Fibroblast of the conjunctiva (primary cell): ENCODE results near the gene DKC1.

Experiments
- DNase-seq: peaks from one replicate; pipeline ENCODE4 v3.0.0-alpha.2; 2010; ENCODE audit warnings: low read depth

Gene DKC1

DNA sequence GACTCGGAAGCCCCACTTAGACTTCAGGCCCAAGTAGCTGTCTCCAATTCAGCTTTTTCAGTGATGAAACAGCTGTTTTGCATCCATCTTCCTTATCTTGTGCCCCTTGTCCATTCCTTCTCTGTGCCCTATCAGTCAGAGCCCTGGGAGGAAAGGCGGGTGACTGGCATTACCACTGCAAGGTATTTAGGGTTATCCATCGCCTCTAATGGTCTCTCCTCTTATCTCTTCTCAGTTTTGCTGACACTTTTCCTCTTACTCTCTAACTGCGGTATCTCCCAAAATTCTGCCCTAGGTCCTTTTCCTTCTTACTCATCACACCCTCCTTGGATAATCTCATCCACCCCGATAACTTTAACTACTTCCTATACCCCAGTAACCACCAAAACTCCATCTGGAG is 25.5 kb upstream of the DKC1 start:
- no peak for DNase-seq

GRCh38 chrX:154738011-154738738 is 24.5 kb upstream of the DKC1 start:
- peak; percentile 65 for DNase-seq

DNA sequence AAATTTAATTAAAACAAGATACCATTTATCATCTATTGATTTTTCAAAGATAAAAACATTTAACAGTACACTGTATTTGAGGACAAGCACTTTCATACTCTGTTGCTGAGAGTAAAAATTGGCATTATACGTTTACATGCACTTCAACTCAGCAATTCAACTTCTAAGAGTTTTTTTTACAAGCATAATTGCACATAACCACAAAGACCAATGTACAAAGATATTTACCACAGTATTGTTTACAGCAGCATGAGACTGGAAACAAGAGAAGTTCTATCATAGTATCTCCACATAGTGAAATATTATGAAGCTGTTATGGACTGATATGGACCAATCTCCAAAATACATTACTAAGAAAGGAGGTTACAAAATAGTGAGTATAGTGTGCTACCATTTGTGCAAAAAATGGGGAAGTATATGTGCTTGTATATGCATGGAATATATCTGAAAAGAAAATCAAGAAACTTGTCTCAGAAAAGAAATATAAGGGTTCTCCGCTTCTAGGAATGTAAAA is 22.7 kb upstream of the DKC1 start:
- DNase-seq, result no peak

DNA sequence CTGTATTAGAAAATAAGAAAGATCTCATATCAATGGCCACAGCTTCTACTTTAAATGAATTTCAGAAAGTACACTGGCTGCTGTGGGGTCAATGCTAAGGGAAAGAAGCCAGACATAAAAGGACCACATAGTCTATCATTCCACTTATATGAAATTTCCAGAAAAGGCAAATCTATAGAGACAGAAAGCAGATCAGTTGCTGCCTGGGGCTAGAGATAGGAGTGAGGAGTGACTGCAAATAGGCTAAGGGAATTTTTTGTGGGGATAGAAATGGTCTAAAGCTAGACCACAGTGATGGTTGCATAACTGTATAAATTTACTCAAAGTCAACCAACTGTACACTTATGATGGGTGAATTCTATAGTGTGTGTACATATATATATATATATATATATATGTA is 20.1 kb upstream of the DKC1 start:
- no peak for DNase-seq

- no peak for DNase-seq
Measured at GRCh38 chrX:154748712-154749339, 13.8 kb upstream of the DKC1 start.

DNA sequence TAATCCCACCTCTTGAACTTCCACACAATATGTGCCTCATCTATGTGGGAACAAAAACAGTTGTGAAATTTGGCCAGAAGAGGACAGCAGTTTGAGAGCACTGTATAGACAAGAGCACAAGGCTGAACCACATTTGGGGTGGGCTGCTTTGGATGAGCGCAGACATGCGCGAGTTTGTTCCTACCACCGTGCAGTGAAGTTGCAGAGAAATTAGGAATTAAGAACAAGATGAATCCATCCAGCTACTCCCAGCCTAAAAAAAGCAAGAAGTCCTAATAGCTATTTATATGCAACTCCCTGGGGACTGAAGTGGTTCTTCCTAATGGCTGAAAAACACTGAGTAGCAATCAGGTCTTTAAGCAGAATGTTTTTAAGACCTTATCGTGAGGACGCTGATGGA is 12.8 kb upstream of the DKC1 start:
- DNase-seq, result no peak

GRCh38 chrX:154750301-154751202 is 12.1 kb upstream of the DKC1 start, which contains the start of gene GAB3:
Gene GAB3 (minus strand): TSS chrX:154751077. CDS start chrX:154751025, 52 bp downstream.
- DNase-seq, result no peak

- no peak for DNase-seq
Measured at GRCh38 chrX:154751203-154751668, 11.4 kb upstream of the DKC1 start.

DNA sequence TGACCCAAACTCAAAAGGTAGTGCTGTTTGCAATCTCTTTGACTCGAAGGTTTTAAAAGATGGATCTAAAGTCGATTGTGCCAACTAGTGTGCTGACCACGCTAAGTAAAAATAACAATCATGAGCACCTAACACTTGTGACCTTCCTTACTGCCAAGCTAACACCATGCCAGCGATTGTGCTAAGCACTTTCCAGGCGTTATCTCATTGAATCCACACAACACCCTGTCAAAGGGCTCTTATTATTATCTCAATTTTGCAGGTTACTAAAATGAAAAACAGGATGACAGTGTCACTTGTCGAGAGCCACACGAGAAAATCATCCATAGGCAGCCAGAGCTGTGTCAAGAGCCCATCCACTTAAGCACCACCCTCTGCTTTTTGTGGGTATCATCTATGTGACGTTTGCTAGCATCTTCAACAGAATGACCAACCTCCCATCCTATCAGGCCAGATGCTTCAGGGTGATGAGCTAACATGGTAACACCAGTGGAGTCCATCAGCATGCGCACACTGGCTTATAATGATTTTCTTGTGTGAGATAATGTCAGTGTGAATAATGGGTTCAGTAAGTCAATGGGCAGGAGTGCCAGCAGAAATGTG is 10.9 kb upstream of the DKC1 start:
- no peak for DNase-seq

DNA sequence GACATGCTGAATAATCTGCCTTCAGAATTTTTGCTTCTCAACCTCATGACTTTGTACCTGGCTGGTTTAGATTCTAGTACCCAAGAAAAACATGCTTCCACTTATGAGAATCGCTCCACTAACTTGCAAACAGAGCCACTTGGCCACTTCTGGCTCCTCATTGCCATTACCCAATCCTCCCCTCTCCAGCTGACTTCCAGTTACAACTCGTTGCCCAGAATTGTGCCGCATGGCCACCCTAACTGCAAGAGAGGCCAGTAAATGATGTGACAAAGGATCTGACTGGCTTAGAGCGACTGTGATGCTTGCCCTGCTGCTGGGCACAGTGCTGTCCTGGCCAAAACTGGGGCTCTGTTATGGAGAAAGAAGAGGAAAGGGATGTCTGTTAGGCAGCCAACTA is 4.0 kb upstream of the DKC1 start:
- no peak for DNase-seq

- no peak for DNase-seq
Measured at GRCh38 chrX:154761977-154762536, 607 bp upstream of the DKC1 start.

GRCh38 chrX:154774622-154775021 is 12.0 kb downstream of the DKC1 start:
- DNase-seq, result no peak

DNA sequence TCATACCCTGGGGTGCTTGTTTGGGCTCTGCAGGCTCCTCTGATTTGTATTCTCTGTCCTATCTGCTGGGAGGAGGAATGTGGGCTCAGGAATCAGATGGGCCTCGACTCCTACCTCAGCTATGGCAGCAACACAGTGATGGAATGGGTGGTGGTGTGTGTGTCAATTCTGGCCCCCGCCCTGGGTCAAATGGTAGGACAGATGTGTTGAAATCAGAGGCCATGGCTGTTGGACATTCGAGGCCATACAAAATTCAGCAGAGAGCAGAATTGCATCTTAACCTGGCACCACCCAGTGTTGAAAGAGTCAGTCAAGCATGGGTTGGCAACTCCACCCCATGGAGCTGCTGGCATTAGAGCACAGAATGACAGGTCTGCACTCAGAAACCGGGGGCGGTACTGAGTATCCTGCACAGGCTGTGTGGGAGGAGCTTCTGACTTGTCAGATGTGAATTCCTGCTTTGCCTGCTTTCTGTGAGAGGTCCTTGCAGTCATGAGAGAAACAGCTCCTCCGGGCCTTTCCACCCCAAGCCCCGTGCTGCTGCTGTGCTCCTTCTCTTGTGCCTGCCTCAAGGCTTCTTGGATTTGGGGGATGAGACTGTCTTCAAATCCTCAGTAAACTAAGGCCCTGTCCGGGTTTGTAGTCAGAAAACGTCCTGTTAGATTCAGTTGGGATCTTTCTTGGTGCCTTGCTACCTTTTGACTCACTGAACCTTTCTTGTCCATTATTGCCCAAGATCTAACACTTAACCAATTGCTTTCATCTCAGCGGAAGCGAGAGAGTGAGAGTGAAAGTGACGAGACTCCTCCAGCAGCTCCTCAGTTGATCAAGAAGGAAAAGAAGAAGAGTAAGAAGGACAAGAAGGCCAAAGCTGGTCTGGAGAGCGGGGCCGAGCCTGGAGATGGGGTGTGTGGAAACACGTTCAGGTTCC is 13.0 kb downstream of the DKC1 start:
- DNase-seq, result no peak

DNA sequence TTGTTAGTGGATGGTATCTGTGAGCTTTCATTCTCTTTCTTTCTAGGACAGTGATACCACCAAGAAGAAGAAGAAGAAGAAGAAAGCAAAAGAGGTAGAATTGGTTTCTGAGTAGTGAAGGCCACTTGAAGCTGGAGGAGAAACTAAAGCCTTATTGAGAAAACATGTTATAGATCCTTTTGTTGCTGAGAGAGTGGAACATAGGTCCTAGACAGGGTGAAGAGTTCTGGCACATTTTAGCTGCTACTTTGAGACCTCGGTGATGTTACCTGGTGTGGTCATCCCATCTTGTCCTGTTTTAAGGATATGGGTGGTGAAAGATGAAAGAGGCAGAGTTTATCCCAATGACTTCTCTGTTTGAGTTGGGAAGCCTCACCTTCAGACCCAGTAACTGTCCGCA is 14.1 kb downstream of the DKC1 start:
- DNase-seq, result no peak

DNA sequence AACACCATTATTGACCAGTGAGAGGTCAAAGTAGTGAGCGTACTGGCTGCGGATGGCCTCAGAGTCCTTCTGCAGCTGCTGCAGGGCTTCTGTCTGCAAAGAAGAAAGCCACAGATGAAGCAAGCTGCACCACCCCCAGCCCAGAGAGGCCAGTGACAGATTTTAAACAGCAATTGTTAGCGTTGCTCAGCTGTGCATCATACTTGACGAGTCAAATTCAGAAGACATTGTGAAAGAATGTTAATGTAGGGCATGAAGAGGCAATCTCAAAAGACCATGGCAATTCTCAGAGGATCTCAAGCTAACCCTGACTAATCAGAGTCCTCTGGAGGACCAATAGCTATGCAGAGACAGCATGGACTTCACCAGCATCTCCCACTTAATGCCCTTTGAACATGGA is 16.6 kb downstream of the DKC1 start:
- DNase-seq, result no peak

GRCh38 chrX:154780968-154781367 is 18.3 kb downstream of the DKC1 start:
- no peak for DNase-seq

DNA sequence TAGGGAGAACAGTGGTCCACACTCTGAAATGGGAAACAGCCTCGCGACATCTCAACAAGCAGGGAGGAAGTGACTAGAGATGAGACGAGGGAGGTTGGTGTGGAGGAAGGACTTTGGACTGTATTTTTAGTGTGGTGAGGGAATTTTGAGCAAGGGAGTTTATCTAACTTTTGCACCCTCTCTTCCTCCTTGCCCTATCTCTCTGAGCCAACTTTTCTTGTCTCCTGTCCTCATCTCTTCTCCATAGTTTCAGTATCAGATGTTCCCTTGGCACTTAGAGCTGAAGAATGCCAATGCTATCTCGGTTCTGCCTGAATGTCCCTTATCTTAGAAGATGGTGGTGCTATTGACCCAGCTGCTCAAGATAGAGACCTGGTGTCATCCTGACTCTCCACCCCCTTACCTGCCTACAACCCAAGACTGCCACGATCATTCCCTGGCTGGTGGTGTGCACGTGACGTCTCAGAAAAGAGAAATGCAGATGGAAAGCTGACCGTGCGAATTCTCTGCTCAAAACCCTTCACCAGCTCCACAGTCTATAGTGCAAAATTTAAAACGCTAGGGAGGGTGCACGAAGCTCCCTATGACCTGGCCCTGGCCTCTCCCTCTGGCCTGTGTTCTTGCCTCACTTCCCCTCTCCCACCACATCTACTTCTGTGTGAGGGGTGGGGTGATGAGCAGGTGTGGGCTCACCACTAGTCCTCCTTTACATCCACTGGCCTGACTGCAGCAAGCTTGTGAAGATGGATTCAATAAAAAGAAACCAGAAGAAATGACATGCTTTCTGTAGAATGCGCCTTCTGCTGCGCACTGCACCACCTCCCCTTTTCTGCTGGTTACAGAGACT is 21.7 kb downstream of the DKC1 start:
- DNase-seq, result no peak

DNA sequence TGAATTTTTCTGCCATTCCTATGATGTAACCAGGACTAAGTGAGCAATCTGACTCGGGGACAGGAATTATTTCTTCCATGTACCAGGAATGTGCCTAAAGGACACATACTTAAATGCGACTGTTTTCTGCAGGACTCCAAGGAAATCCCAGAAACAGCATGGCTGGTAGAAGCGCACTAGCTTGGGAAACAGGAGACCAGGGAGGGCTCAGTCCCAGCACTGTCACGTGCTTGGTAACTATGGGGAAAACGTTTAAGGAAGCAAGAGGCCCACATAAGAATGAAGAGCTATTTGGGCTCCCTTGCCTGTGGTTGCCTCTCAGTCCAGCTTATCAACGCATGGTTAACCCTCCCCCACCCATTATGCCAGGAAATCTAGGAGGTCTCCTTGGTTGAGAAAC is 23.1 kb downstream of the DKC1 start:
- no peak for DNase-seq

DNA sequence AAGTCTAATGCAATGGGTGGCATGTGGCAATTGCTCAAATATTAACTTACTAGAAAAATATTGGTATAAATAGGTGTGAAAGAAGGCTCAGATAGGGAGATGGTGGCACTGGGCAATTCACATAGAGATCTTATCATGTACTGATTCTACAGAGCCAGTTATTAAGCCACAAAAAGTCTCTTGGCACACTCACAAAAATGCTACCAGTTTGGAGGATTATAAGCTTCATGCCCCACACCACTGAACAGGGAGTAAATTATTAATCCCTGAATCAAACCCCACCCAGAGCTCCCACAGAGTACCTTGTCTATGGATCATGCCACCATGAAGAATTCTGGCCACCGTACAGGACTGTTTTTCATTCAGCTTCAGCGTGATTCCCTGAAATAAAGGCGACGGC is 28.8 kb downstream of the DKC1 start:
- DNase-seq, result no peak

GRCh38 chrX:154791939-154792338 is 29.3 kb downstream of the DKC1 start:
- DNase-seq, result no peak
